ENCODE results near the gene NLK.
"Not testable (repeated sequence)": the region's sequence is repeated elsewhere in the genome, so short reads cannot be mapped to it uniquely, and the experiment has no call there.

Gene NLK

DNA sequence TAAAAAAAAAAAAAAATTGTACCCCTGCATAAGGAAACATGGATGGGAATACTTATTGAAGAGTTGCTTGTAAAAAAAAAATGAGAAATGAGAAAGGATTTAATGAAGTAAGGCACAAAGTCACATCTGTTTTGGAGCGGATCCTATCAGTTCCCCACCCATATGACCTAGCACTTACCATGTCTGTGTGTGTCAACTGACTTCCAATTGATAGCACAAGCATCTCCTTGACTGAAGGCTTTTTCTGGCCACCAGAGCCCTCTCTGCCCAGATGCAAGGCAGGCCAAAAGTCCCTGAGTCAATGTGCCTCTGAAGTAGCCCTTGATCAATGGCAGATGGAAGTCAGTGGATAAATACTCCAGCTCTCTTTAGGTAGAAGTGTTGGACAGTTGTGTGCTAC lies 13.4 kb upstream of the NLK start:
- no peak for TF ChIP-seq CTCF (IDR thresholded peaks at IDR 0.05; ENCODE audit: extremely low read depth, missing control alignments)
- DNase-seq (ENCODE audit: low spot score), result no peak

- TF ChIP-seq CTCF (IDR thresholded peaks at IDR 0.05; ENCODE audit: extremely low read depth, missing control alignments), result no peak
- DNase-seq (ENCODE audit: low spot score), result no peak
These were observed 12.1 kb upstream of the NLK start for GRCh38 chr17:28030386-28030785.

GRCh38 chr17:28031174-28031573 lies 11.3 kb upstream of the NLK start:
- DNase-seq (ENCODE audit: low spot score), result no peak
- TF ChIP-seq CTCF (IDR thresholded peaks at IDR 0.05; ENCODE audit: extremely low read depth, missing control alignments), result no peak

DNA sequence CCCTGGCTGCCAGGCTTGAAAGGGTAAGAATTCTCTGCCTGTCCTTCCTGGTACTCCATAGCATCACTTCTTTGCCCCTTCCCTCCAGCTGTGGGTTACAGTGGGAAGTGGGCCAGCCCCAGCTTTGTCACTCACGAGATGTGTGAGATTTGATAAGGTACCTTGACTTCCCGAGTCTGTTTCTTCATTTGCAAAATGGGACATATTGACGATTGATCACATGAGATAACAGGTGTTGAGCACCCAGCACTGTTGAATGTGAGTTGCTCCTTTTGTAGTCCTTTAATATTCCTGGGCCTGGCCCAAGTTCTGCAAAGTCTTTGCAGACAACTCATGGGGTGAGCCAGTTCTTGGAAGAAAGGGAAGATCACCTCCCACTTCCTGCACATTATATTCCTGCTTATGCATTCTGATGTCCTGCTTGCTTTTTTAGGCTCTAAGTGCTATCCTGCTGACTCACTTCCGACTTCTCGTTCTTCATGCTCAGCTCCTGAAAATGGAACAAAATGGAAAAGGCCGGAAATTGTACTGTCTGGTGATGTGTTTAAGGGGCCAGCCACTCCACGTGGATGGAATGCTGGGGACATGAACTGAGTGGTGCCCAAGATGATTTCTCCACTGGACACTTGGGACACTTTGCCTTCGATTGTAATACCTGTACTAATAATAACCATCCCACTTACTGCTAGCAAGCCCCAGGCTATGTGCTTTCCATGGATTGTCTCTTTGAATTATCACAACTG lies 8.3 kb upstream of the NLK start:
- TF ChIP-seq CTCF (IDR thresholded peaks at IDR 0.05; ENCODE audit: extremely low read depth, missing control alignments), result no peak

DNA sequence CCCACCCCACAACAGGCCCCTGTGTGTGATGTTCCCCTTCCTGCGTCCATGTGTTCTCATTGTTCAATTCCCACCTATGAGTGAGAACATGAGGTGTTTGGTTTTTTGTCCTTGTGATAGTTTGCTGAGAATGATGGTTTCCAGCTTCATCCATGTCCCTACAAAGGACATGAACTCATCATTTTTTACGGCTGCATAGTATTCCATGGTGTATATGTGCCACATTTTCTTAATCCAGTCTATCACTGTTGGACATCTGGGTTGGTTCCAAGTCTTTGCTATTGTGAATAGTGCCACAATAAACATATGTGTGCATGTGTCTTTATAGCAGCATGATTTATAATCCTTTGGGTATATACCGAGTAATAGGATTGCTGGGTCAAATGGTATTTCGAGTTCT lies 7.0 kb upstream of the NLK start:
- DNase-seq (ENCODE audit: low spot score), result not testable (repeated sequence)

More for the DNA sequence above, 8.3 kb upstream of the NLK start:
- DNase-seq (ENCODE audit: low spot score), result no peak

- not testable (repeated sequence) for DNase-seq (ENCODE audit: low spot score)
These were observed 6.6 kb upstream of the NLK start for GRCh38 chr17:28035884-28036283.

DNA sequence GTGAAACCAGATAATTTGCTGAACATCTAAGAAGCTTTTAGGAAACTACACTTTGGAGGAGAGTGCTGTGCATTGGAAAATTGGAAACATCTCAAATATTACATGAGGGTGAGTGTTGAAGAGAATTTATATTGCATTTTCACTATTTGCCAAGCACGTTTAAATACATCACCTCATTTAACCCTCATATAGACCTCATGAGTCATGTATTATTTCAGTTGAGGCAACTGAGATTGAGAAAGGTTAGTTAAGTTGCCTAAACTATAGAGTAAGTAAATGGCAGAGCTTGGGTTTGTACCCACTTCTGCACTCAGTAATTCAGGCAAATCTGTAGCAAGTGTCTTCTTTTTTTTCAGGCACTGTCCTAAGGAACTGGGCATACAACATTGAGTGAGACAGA lies 3.7 kb upstream of the NLK start:
- TF ChIP-seq CTCF (IDR thresholded peaks at IDR 0.05; ENCODE audit: extremely low read depth, missing control alignments), result no peak
- DNase-seq (ENCODE audit: low spot score), result no peak

- no peak for DNase-seq (ENCODE audit: low spot score)
- TF ChIP-seq CTCF (IDR thresholded peaks at IDR 0.05; ENCODE audit: extremely low read depth, missing control alignments), result no peak
These were observed 3.2 kb upstream of the NLK start for GRCh38 chr17:28039251-28039650.
